HepG2 (cell line): ENCODE measurements around the gene C5AR2. TPM values are rescaled to one million over a fixed set of nuclear protein-coding genes. Genes with fewer than 3 reads are reported as not detected.

ENCODE experiments used
- ARNT ChIP-seq: fragments of 450-650 bp; IDR thresholded peaks from 2 replicates; pipeline ENCODE4 v1.6.1; 2017
- EEA1 ChIP-seq: sonication (generic); formaldehyde crosslinking; IDR thresholded peaks from 2 replicates; pipeline ENCODE4 v1.5.1; 2020; ENCODE audit warnings: mild to moderate bottlenecking, missing genetic modification reagents, borderline replicate concordance
- ERF ChIP-seq: IDR thresholded peaks from 2 replicates; pipeline ENCODE4 v1.6.1; 2018; ENCODE audit warnings: missing biosample characterization, missing genetic modification reagents
- FOSL2 ChIP-seq: sonication (generic); formaldehyde crosslinking; IDR thresholded peaks from 2 replicates; pipeline ENCODE4 v1.4.0; 2020; ENCODE audit warnings: missing genetic modification reagents
- GABPA ChIP-seq, 2 experiments: IDR thresholded peaks; 2 replicates each; pipeline ENCODE4 v1.6.1; 2011 to 2016; ENCODE audit warnings: low read depth in 2 of 2, low read length in 1 of 2, missing biosample characterization in 1 of 2, missing genetic modification characterization in 1 of 2
- GPN1 ChIP-seq: sonication (generic); formaldehyde crosslinking; IDR thresholded peaks from 2 replicates; pipeline ENCODE4 v1.5.1; 2020; ENCODE audit warnings: missing genetic modification reagents, borderline replicate concordance
- KDM1A ChIP-seq: IDR thresholded peaks from 2 replicates; pipeline ENCODE4 v1.6.1; 2016; ENCODE audit warnings: missing compliant biosample characterization
- KMT2A ChIP-seq: sonication (generic); formaldehyde crosslinking; IDR thresholded peaks from 2 replicates; pipeline ENCODE4 v1.4.0; 2020; ENCODE audit warnings: missing genetic modification reagents
- MTERF4 ChIP-seq: sonication (generic); formaldehyde crosslinking; IDR thresholded peaks from 2 replicates; pipeline ENCODE4 v1.8.0; 2023; ENCODE audit warnings: mild to moderate bottlenecking, missing genetic modification reagents
- PPARG ChIP-seq: conservative IDR thresholded peaks from 2 replicates; pipeline ENCODE4 v1.6.1; 2016; ENCODE audit warnings: missing biosample characterization, missing genetic modification reagents
- RBM22 ChIP-seq: fragments of 200-400 bp; formaldehyde crosslinking; optimal IDR thresholded peaks from 2 replicates; pipeline ENCODE3; 2017; ENCODE audit warnings: mild to moderate bottlenecking, low read length, moderate library complexity
- RXRB ChIP-seq: IDR thresholded peaks from 2 replicates; pipeline ENCODE4 v1.6.1; 2016; ENCODE audit warnings: borderline replicate concordance, missing genetic modification reagents, missing compliant biosample characterization
- SMC3 ChIP-seq: IDR thresholded peaks from 2 replicates; pipeline ENCODE4 v1.6.1; 2011; ENCODE audit warnings: low read length, improper control_type of control experiment
- SP1 ChIP-seq, 2 experiments: fragments of 450-650 bp in 1 of 2; sonication (generic) in 1 of 2; formaldehyde crosslinking in 1 of 2; IDR thresholded peaks; 2 replicates each; pipeline versions ENCODE4 v1.4.0 to v1.6.1; 2016 to 2020; ENCODE audit warnings: missing genetic modification reagents in 1 of 2
- SSRP1 ChIP-seq: IDR thresholded peaks from 2 replicates; pipeline ENCODE4 v1.6.1; 2016; ENCODE audit warnings: control low read depth
- TBX2 ChIP-seq: sonication (generic); formaldehyde crosslinking; IDR thresholded peaks from 2 replicates; pipeline ENCODE4 v1.5.0; 2020; ENCODE audit warnings: missing genetic modification reagents, mild to moderate bottlenecking, borderline replicate concordance
- TRAFD1 ChIP-seq: sonication (generic); formaldehyde crosslinking; IDR thresholded peaks from 2 replicates; pipeline ENCODE4 v1.5.1; 2020; ENCODE audit warnings: missing genetic modification reagents, mild to moderate bottlenecking, borderline replicate concordance
- ZNF281 ChIP-seq: sonication (generic); formaldehyde crosslinking; IDR thresholded peaks from 2 replicates; pipeline ENCODE4 v1.4.0; 2020; ENCODE audit warnings: missing genetic modification reagents, borderline replicate concordance
- ZNF333 ChIP-seq: sonication (generic); formaldehyde crosslinking; IDR thresholded peaks from 2 replicates; pipeline ENCODE4 v1.4.0; 2020; ENCODE audit warnings: mild to moderate bottlenecking, missing genetic modification reagents, borderline replicate concordance
- ZNF558 ChIP-seq: sonication (generic); formaldehyde crosslinking; IDR thresholded peaks from 2 replicates; pipeline ENCODE4 v1.9.0; 2022; ENCODE audit warnings: mild to moderate bottlenecking, missing genetic modification reagents, borderline replicate concordance
- ZNF703 ChIP-seq: sonication (generic); formaldehyde crosslinking; IDR thresholded peaks from 2 replicates; pipeline ENCODE4 v1.5.1; 2020; ENCODE audit warnings: missing genetic modification reagents, mild to moderate bottlenecking, moderate library complexity, borderline replicate concordance
- ZSCAN25 ChIP-seq: sonication (generic); formaldehyde crosslinking; IDR thresholded peaks from 2 replicates; pipeline ENCODE4 v1.8.0; 2022; ENCODE audit warnings: mild to moderate bottlenecking, missing genetic modification reagents
- polyA plus RNA-seq, 8 experiments: library from polyadenylated mRNA; depleted of rRNA in 3 of 8; stranded (reverse) in 7 of 8; unstranded in 1 of 8; fragments of >200 nt; fragmentation: Illumina TruSeq in 4 of 8; extraction: Trizol in 4 of 8; gene quantifications; 2 replicates each; pipeline versions ENCODE4 v1.2.1 to v1.2.3, GENCODE V29; 2011 to 2016; ENCODE audit warnings: low read depth in 4 of 8, missing spikeins in 1 of 8, mixed read lengths in 1 of 8; ENCODE audit not compliant: insufficient read depth in 1 of 8
- total RNA-seq, 5 experiments: library from RNA; depleted of rRNA; stranded (reverse); fragments of >200 nt; fragmentation: Illumina TruSeq; extraction: Trizol; gene quantifications; 2 replicates each; pipeline ENCODE4 v1.2.3, GENCODE V29; 2016; ENCODE audit warnings: low read depth in 1 of 5
- TF ChIP-seq, protein P1 (sequence below): sonication (generic); formaldehyde crosslinking; IDR thresholded peaks from 2 replicates; pipeline ENCODE4 v1.4.0; 2020; ENCODE audit warnings: low read depth, mild to moderate bottlenecking, missing genetic modification reagents

The C5AR2 gene
- total and polyA plus RNA-seq, 2 of the 13 experiments (the other 11 are each of a cell fraction or from before 2014, with no cell fraction given), result 0.09 to 0.24 TPM

DNA sequence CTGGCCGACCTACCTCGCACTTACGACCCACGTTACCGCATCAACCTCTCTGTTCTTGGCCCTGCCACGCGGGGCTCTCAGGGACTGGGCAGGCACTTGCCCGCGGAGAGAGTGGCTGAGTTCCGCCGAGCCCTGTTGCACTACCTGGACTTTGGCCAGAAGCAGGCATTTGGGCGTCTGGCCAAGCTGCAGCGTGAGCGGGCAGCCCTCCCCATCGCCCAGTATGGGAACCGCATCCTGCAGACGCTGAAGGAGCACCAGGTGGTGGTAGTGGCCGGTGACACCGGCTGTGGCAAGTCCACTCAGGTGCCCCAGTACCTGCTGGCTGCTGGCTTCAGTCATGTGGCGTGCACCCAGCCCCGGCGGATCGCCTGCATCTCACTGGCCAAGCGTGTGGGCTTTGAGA is 21.3 kb downstream of the C5AR2 start (continued):
- TF ChIP-seq ARNT (no peak), RBM22 (no peak), ZSCAN25 (CRISPR knock-in tag) (no peak), ERF (CRISPR knock-in tag) (peak; percentile 61; the same call in 1 of the 2 replicates), MTERF4 (CRISPR knock-in tag) (no peak), KDM1A (CRISPR knock-in tag) (peak; percentile 62), SP1 (IDR thresholded peaks at IDR 0.05) (no peak), SP1 (CRISPR knock-in tag; IDR thresholded peaks at IDR 0.05) (no peak), EEA1 (CRISPR knock-in tag) (0 out of 2 replicates have a peak, but pooled peaks have one; percentile 53), ZNF281 (CRISPR knock-in tag) (no peak; the same call in 1 of the 2 replicates), TBX2 (CRISPR knock-in tag) (peak; percentile 77; the same call in 1 of the 2 replicates), TRAFD1 (CRISPR knock-in tag) (no peak), FOSL2 (CRISPR knock-in tag) (peak; percentile 62; the same call in 1 of the 2 replicates), GPN1 (CRISPR knock-in tag) (no peak), RXRB (CRISPR knock-in tag) (peak; percentile 48; the same call in 1 of the 2 replicates), PPARG (CRISPR knock-in tag) (0 out of 2 replicates have a peak, but pooled peaks have one; percentile 47), SMC3 (no peak), SSRP1 (CRISPR knock-in tag) (no peak), ZNF333 (CRISPR knock-in tag) (no peak), ZNF703 (CRISPR knock-in tag) (no peak), KMT2A (CRISPR knock-in tag) (peak; percentile 76; the same call in 1 of the 2 replicates), ZNF558 (CRISPR knock-in tag) (no peak), GABPA (IDR thresholded peaks at IDR 0.05; ENCODE audit: low read depth, low read length) (no peak), GABPA (CRISPR knock-in tag; IDR thresholded peaks at IDR 0.05; ENCODE audit: low read depth) (no peak)
- TF ChIP-seq, protein P1, sequence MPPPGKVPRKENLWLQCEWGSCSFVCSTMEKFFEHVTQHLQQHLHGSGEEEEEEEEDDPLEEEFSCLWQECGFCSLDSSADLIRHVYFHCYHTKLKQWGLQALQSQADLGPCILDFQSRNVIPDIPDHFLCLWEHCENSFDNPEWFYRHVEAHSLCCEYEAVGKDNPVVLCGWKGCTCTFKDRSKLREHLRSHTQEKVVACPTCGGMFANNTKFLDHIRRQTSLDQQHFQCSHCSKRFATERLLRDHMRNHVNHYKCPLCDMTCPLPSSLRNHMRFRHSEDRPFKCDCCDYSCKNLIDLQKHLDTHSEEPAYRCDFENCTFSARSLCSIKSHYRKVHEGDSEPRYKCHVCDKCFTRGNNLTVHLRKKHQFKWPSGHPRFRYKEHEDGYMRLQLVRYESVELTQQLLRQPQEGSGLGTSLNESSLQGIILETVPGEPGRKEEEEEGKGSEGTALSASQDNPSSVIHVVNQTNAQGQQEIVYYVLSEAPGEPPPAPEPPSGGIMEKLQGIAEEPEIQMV (CRISPR knock-in tag), result no peak
